ENCODE results near the gene LHX1.

- no peak for TF ChIP-seq CTCF (IDR thresholded peaks at IDR 0.05 in 8 of 11, conservative IDR thresholded peaks at IDR 0.05 in 3 of 11)
- TF ChIP-seq POLR2A (IDR thresholded peaks at IDR 0.05), result no peak
Observed at GRCh38 chr17:36993227-36993626, 56.0 kb downstream of the LHX1 start.
